Cerebellar nuclear complex (tissue), 1 donor: Measurements from ENCODE around the gene G2E3.
"Not testable (repeated sequence)": the region's sequence is repeated elsewhere in the genome, so short reads cannot be mapped to it uniquely, and the experiment has no call there.

Experiments used
- DNase-seq, 2 experiments: peaks; one replicate each; lab custom pipeline; 2025; lab: John Stamatoyannopoulos, UW

The G2E3 gene

GRCh38 chr14:30560581-30560980, 1.6 kb downstream of the G2E3 start:
- no peak for DNase-seq

GRCh38 chr14:30564235-30564867, 5.4 kb downstream of the G2E3 start:
- no peak for DNase-seq

- no peak for DNase-seq
Measured at GRCh38 chr14:30564868-30565248, 5.9 kb downstream of the G2E3 start.

- no peak for DNase-seq
Measured at GRCh38 chr14:30569216-30569902, 10.4 kb downstream of the G2E3 start.

GRCh38 chr14:30569903-30570226, 10.9 kb downstream of the G2E3 start:
- DNase-seq: no peak

GRCh38 chr14:30572237-30572636, 13.3 kb downstream of the G2E3 start:
- no peak for DNase-seq

GRCh38 chr14:30572771-30573170, 13.8 kb downstream of the G2E3 start:
- DNase-seq: no peak

- DNase-seq: no peak
Measured at GRCh38 chr14:30573226-30573814, 14.4 kb downstream of the G2E3 start.

GRCh38 chr14:30573966-30574365, 15.0 kb downstream of the G2E3 start:
- DNase-seq: no peak

GRCh38 chr14:30574777-30575176, 15.8 kb downstream of the G2E3 start:
- DNase-seq: not testable (repeated sequence)

- not testable (repeated sequence) for DNase-seq
Measured at GRCh38 chr14:30576333-30576732, 17.4 kb downstream of the G2E3 start.

GRCh38 chr14:30580616-30581282, 21.8 kb downstream of the G2E3 start:
- DNase-seq: no peak

GRCh38 chr14:30581283-30581625, 22.3 kb downstream of the G2E3 start:
- DNase-seq: no peak

- DNase-seq: no peak
Measured at GRCh38 chr14:30582376-30582775, 23.4 kb downstream of the G2E3 start.

GRCh38 chr14:30584058-30584630, 25.2 kb downstream of the G2E3 start:
- no peak for DNase-seq

- DNase-seq: no peak
Measured at GRCh38 chr14:30585204-30585603, 26.2 kb downstream of the G2E3 start.

- DNase-seq: no peak
Measured at GRCh38 chr14:30587141-30587540, 28.2 kb downstream of the G2E3 start.

GRCh38 chr14:30588873-30589272, 29.9 kb downstream of the G2E3 start:
- no peak for DNase-seq

GRCh38 chr14:30596935-30597334, 38.0 kb downstream of the G2E3 start:
- no peak for DNase-seq

- DNase-seq: no peak
Measured at GRCh38 chr14:30597504-30597903, 38.5 kb downstream of the G2E3 start.

- DNase-seq: no peak
Measured at GRCh38 chr14:30600922-30601918, 42.3 kb downstream of the G2E3 start.

GRCh38 chr14:30603402-30603801, 44.4 kb downstream of the G2E3 start:
- DNase-seq: no peak
